HG03064 (cell line): ENCODE measurements around the gene TBC1D22B.
"Not testable (repeated sequence)": the region's sequence is repeated elsewhere in the genome, so short reads cannot be mapped to it uniquely, and the experiment has no call there.

ENCODE experiments used
- ATAC-seq: cut with Tn5 transposase; IDR thresholded peaks from one replicate; pipeline ENCODE4 v1.9.1; 2021; ENCODE audit warnings: low read depth; ENCODE audit not compliant: unreplicated experiment

TBC1D22B gene

GRCh38 chr6:37262446-37263026, 5.0 kb downstream of the TBC1D22B start:
- no peak for ATAC-seq

DNA sequence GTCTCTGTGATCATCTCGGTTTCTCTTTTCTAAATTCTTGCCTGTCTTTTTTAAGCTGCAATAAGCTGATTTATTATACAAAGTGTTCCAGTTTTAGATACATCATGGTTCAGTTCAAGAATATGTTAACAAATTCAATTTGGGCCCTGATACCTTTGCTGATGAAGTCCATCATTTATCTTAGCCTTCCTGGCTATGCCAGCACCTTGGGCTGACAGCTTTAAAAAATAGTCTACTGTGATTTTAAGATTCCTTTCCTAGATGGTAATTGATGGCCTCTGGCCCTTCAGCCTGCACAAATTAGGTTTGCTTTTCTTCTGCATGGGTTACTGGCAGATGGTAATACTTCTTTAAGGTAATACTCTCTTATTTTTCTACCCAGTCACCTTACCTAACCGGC, 7.4 kb downstream of the TBC1D22B start:
- ATAC-seq, result no peak

- no peak for ATAC-seq
Measured at GRCh38 chr6:37265860-37266259, 8.3 kb downstream of the TBC1D22B start.

DNA sequence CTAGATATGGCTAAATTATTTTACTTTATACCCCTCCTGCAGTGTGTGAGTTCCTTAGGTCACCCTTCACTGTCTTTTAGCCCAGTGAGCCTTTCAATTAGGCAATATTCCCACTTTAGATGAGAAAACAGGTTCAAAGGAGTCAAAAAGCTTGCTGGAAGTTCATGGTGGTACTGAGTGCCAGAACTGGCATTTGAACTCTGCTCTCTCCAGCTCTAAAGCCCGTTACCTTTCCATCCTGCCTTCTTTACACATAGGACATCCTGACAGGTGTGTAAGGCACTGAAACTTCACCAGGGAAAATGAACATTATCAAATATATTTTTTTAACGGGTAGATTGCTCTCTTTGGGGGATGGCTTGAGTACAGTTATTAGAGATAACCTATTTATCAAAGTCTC, 11.5 kb downstream of the TBC1D22B start:
- no peak for ATAC-seq

DNA sequence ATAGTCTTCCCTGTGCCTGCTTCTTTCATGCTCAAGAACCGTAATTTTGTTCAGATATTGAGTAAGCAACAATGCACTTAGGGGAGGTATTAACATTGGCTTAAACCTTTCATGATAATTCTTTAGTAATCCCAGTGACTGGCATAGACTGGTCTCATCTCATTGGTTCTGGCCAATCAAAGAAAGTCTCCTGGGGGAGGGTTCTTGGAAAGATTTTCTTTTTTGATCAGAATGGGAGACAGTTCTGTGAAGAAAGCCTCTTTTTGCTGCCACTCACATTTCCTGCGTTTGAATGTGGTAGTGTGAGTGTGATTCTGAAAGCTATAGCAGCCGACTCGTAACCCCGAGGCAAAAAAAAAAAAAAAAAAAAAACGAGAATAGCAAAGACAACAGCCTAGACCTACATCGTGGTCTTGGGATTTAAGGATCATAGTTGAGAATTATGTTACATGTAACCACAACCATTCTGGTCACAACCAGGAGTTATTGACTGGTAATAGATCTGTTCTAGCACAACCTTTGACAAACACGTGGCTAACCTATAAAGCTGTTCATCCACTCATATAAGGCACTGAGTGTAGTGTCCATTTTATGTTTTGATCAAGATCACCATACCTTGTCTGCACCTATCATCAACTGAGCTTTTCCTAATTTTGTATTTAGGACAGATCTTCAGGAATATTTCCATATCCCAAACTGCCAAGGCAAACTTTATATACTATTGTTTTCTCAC, 15.4 kb downstream of the TBC1D22B start:
- ATAC-seq, result no peak

DNA sequence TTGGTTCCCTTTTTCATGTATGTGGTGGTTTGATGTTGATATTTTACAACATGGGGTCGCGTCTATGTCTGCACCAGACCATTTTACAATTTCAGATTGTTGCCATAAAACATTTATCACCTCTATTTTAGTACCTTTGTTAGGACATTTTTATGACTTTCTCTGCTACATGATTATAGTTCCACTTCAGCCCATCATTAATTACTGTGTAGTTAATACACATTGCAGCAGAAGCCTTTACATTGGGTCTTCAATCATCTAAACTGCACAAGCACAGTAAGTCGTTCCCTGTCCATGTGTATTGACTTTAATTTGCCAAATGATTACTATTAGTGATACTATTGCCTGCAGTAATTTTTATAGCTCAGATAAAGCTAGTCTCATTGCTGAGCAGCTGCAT, 16.1 kb downstream of the TBC1D22B start:
- no peak for ATAC-seq

DNA sequence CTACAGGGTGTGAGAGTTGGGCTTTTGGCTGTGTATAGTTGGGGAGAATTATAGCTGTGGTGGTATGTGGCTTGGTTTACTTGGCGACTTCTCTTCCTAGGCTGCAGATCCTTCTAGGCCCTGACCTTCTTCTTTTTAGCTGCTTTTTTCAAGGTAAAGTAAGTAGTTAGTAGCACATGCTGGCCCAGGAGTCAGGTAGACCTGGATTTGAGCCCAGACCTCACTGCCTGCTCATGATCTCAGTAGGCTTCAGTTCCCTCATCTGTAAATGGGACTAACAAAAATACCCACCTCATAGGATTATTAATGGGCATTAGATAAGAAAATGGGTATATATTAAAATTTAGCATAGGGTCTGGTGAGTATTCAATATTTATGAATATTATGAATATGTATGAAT, 17.8 kb downstream of the TBC1D22B start:
- no peak for ATAC-seq

DNA sequence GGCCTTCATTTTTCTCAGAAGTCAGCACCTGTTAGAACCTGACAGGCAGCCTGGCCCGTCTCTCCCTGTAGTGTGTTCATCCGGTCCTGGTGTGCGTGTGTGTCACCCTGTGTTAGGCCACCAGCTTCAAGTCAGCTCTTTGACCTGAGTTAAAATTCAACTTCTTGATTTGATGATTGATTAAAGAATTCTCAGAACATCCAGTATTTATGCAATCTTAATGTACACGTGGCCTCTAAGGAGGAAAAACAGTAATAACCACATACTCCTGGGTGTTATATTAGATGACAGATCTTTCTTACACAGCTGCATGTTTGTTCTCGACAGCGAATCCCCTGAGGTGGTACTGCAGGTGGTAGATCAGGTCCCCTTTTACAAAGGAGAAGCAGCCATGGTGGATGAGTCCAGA, 19.4 kb downstream of the TBC1D22B start:
- ATAC-seq, result no peak

DNA sequence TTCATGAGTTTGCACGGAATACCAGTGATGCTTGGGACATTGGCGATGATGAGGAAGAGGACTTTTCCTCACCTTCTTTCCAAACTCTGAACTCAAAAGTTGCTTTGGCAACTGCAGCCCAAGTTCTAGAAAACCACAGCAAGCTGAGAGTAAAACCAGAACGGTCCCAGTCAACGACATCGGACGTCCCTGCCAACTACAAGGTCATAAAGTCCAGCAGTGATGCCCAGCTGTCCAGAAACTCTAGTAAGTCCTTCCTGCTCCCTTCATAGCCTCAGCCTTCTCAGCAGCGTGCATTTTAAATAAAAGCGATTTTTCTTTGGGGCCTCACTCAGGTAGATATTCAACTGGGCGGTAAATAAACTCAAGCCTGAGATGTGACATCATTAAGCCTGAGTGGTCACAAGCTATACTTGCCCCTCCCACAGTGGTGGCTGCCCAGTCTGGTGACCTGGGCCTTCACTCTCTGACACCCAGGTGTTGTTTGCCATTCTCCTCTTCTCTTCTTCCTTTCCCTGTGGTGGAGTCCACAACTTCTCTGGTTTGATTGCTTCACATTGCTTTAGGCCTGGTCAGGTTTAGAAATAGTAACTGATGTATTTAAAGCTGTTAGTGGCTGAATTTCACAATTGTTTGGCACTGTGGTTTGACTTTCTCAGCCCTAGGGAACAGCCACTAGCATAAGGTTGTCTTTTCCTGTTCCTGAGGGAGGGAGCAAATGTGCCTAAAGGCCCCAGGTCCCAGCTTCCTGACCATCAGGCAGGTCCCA, 22.0 kb downstream of the TBC1D22B start:
- no peak for ATAC-seq

DNA sequence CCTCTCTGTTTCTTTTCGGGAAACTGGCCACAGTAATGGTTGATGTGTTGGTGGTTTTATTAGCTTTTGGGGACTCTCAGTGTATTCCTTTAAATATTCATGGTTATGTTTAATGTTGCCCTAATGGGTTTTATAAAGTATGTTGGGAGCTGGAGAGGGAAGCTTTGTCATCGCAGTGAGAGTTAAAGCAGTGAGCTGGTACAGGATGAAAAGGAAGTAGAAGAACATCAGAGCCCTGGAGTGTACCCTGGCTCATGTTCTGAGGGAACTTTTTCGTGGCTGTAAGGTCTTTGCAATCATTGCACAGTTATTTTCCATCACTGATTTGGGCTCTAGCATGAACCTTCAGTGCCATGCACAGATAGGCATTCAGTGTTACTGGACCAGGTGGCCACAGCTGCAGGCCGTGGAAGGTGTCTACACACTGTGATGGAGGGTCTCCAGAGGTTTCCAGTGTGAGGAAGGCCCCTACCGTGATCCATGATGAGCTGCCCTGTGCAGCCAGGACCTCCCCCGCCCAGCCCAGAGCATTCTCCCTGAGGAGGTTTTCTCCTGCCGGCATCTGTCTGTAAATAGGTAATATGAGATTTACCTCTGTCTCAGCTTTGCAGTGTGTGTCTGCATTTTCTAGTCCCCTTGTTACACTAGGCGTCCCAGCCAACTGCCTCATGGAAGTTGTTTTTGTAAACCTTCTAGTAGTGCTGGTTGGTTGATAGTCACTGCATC, 22.8 kb downstream of the TBC1D22B start:
- no peak for ATAC-seq

GRCh38 chr6:37282371-37282770, 24.8 kb downstream of the TBC1D22B start:
- ATAC-seq, result no peak

GRCh38 chr6:37283268-37283667, 25.7 kb downstream of the TBC1D22B start:
- ATAC-seq, result no peak

DNA sequence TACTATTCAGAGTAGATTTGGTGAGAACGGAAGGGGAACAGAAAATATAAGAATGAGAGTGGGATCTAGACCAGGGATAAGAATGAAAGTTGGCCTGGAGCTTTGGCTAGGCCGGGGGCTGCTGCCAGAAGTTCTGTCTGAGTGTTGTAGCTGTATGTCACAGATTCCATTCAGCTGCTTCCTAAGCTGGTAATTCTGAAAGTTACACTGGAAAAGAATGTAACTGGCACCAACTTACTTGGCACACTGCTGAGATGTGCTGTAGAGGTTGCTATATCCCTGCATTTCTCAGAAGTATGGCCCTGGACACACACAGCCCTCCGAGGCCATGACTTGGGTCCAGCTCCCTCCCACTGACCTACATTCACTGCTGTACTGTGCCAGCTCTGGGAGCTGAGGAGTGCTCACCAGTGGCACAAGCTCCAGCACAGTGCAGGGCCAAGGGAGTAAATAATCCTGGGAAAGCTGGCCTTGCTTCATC, 26.1 kb downstream of the TBC1D22B start:
- ATAC-seq, result no peak

DNA sequence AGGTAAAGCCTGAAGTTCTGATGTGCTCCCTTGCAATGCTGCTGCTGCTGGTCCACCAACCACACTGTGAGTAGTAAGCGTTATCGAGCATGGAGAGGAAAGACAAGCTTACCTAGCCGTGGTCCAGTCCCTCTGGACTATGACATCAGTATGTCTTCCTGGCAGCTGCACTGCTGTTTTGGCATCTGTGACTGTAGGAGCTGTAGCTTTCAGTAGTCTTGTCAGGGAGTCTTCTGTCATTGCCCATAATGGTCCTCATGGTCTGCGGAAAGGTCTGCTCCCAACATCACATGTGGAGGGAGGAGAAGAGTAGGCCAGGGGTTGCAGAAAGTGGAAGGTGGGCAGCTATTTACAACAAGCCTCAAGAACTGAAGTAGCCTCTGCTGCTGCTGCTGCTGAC, 27.2 kb downstream of the TBC1D22B start:
- no peak for ATAC-seq

DNA sequence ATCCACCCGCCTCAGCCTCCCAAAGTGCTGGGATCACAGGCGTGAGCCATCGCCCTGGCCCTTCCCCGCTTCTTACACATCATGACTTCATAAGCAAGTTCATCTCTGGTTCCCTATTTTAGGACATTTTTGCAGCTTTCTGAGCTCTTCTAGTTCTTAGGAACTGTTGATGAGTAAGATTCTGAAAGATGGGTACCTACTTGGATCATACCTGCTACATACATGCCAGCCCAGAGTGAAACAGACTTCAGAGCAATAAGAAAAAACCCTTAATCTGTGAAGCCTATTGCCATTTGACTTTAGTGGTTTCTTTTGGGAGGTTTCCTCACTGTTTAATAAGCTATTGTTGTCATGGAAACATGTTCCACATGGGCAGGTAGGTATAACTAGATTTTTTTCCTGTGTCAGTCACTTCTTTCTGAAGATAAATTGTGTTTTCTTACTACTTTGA, 28.3 kb downstream of the TBC1D22B start:
- ATAC-seq, result no peak

GRCh38 chr6:37287519-37288157, 30.1 kb downstream of the TBC1D22B start:
- no peak for ATAC-seq

- no peak for ATAC-seq
Measured at GRCh38 chr6:37288247-37288646, 30.7 kb downstream of the TBC1D22B start.

- ATAC-seq, result no peak
Measured at GRCh38 chr6:37289931-37290330, 32.4 kb downstream of the TBC1D22B start.

GRCh38 chr6:37293426-37293825, 35.9 kb downstream of the TBC1D22B start:
- ATAC-seq, result no peak

DNA sequence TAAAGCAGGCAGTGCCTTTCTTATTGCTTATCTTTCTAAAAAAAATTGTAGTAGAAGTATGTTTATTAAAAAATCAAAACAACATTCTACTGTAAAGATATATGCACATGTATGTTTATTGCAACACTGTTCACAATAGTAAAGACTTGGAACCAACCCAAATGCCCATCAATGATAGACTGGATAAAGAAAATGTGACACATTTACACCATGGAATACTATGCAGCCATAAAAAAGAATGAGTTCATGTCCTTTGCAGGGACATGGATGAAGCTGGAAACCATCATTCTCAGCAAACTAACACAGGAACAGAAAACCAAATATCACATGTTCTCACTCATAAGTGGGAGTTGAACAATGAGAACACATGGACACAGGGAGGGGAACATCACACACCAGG, 40.1 kb downstream of the TBC1D22B start:
- ATAC-seq, result not testable (repeated sequence)
